Hematopoietic multipotent progenitor cell treated with erythropoietin and hydrocortisone succinate and interleukin-3 and kit ligand, for 6 days (in vitro differentiated cells): Measurements from ENCODE around the gene EFR3B.
A peak's percentile ranks its signal among the peaks of the same experiment; 100 is the strongest.

Experiments used
- DNase-seq: peaks from one replicate; pipeline ENCODE4 v3.0.0-alpha.2; 2015

The EFR3B gene

GRCh38 chr2:25194576-25195122 lies 152.8 kb downstream of the EFR3B start:
- no peak for DNase-seq

- DNase-seq, result no peak
Measured at GRCh38 chr2:25197336-25198208, 155.7 kb downstream of the EFR3B start.

GRCh38 chr2:25198209-25198525 lies 156.3 kb downstream of the EFR3B start:
- no peak for DNase-seq

- DNase-seq, result no peak
Measured at GRCh38 chr2:25198576-25198975, 156.7 kb downstream of the EFR3B start.

GRCh38 chr2:25201265-25201664 lies 159.4 kb downstream of the EFR3B start:
- peak; percentile 51 for DNase-seq

GRCh38 chr2:25201794-25202193 lies 159.9 kb downstream of the EFR3B start:
- no peak for DNase-seq

GRCh38 chr2:25202275-25202674 lies 160.4 kb downstream of the EFR3B start:
- no peak for DNase-seq

- DNase-seq, result no peak
Measured at GRCh38 chr2:25204190-25204838, 162.4 kb downstream of the EFR3B start.

- DNase-seq, result no peak
Measured at GRCh38 chr2:25207078-25207545, 165.2 kb downstream of the EFR3B start.
